DOHH2 (cell line): ENCODE measurements around the gene GANC.

Experiments used
- EZH2phosphoT487 ChIP-seq: fragments of 200-600 bp; sonication (generic); IDR thresholded peaks from 2 replicates; pipeline ENCODE4 v1.6.1; 2017; ENCODE audit warnings: borderline replicate concordance, mild to moderate bottlenecking, antibody characterized with exemption, low read length, moderate library complexity, mixed read lengths
- TF ChIP-seq, protein P1 (sequence below): fragments of 200-600 bp; sonication (generic); IDR thresholded peaks from one replicate; pipeline ENCODE4 v1.5.1; 2014; ENCODE audit warnings: antibody characterized with exemption, mild to moderate bottlenecking, low read depth, low read length; ENCODE audit not compliant: poor library complexity, severe bottlenecking

- TF ChIP-seq, protein P1, sequence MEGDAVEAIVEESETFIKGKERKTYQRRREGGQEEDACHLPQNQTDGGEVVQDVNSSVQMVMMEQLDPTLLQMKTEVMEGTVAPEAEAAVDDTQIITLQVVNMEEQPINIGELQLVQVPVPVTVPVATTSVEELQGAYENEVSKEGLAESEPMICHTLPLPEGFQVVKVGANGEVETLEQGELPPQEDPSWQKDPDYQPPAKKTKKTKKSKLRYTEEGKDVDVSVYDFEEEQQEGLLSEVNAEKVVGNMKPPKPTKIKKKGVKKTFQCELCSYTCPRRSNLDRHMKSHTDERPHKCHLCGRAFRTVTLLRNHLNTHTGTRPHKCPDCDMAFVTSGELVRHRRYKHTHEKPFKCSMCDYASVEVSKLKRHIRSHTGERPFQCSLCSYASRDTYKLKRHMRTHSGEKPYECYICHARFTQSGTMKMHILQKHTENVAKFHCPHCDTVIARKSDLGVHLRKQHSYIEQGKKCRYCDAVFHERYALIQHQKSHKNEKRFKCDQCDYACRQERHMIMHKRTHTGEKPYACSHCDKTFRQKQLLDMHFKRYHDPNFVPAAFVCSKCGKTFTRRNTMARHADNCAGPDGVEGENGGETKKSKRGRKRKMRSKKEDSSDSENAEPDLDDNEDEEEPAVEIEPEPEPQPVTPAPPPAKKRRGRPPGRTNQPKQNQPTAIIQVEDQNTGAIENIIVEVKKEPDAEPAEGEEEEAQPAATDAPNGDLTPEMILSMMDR = no peak
- no peak for TF ChIP-seq EZH2phosphoT487
These were observed 9.3 kb downstream of the GANC start for GRCh38 chr15:42282344-42282743.
